GM21786 (cell line): ENCODE results near the gene CDC26.
"Not testable (repeated sequence)": the region's sequence is repeated elsewhere in the genome, so short reads cannot be mapped to it uniquely, and the experiment has no call there.

Experiments used
- ATAC-seq: cut with Tn5 transposase; IDR thresholded peaks from one replicate; pipeline ENCODE4 v1.9.1; 2021; ENCODE audit not compliant: unreplicated experiment

CDC26 gene

DNA sequence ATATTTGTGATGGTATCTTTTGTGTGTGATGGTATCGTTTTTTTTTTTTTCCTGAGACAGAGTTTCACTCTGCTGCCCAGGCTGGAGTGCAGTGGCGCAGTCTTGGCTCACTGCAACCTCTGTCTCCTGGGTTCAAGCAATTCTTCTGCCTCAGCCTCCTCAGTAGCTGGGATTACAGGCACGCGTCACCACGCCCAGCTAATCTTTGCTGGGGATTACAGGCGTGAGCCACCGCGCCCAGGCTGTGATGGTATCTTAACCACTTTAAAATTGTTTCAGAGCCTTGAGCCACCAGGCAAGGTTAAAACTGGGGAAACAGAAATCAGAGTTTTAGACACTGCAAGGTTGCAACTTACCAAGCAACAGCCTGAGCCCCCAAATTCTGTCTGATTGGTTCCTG, 20.9 kb upstream of the CDC26 start:
- not testable (repeated sequence) for ATAC-seq

DNA sequence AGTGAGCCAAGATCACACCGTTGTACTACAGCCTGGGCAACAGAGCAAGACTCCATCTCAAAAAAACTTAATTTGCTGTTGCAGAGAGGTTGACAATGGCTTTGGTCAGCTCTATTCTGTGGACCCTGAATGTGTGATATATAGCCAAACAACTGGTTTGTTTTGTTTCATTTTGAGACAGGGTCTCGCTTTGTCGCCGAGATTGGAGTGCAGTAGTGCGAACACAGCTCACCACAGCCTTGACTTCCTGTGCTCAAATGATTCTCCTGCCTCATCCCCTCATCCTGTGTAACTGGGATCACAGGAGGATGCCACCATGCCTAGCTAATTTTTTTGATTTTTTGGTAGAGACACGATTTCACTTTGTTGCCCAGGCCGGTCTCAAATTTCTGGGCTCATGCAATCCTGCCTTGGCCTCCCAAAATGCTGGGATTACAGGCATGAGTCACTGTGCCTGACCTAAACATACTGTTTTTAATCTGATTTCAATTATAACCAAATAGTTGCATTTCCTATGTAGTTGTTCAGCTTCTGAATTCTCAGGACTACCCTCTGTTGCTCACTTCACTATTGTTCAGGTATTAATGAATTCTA, 18.0 kb upstream of the CDC26 start:
- ATAC-seq: no peak

DNA sequence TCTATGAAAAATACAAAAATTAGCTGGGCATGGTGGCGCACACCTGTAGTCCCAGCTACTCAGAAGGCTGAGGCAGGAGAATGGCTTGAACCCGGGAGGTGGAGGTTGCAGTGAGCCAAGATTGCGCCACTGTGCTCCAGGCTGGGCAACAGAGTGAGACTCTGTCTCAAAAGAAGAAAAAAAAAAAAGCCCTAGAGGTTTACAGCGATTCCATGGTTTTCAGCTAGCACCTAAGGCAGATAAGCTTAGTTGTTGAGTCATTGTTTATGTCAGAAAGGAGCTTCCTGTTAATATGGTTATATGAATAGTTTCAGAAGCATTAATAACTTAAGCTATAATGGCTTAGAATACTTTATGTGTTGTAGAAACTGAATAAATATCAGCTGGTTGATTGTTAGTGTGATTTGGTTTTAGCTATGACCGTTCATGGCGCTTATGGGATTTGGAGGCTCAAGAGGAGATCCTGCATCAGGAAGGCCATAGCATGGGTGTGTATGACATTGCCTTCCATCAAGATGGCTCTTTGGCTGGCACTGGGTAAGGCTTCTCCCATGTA, 14.8 kb upstream of the CDC26 start:
- ATAC-seq: no peak

GRCh38 chr9:113289091-113289490, 13.7 kb upstream of the CDC26 start:
- no peak for ATAC-seq

GRCh38 chr9:113281356-113281755, 6.0 kb upstream of the CDC26 start:
- ATAC-seq: no peak

DNA sequence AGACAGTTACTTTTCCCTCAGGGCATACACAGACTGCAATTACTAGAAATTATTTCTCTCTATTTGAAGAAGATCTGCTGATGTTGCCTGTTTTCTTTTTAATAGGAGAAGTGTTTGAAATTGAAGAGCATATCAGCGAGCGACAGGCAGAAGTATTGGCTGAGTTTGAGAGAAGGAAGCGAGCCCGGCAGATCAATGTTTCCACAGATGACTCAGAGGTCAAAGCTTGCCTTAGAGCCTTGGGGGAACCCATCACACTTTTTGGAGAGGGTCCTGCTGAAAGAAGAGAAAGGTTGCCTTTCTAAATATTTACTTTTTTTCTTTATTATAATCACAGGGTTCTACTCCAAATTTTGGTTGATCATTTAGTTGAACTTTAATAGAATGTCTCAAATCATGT, 3.5 kb upstream of the CDC26 start:
- ATAC-seq: no peak

DNA sequence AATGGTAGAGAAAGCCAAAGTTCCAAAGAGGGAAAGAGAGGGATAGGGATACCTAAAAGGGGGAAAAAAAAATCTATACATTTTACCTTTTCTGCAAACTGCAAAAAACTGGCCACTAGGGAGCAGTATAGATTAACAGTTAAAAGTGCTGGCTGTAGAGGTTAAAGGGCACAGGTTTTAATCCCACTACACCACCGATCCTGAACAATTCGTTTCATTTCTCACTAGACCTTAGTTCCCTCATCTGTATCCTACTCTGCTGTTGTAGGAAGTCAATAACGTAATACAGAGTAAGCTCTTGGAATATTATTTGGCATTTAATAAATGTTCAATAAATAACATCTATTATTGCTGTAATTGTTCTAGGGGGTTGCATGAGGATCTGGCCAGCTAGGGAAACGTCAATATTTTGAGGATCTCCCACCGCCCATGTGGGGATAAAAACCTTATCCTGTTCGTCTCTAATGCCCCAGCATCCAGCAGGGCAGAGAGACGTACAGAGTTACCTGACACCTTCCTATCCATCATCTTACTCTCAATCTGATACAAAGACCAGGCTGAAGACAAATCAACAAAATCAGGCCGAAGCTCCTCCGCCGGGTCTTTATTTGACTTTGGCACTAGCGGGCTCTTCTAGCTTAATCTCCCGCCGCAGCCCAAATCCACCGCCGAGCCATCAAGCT, 757 bp downstream of the CDC26 start:
- ATAC-seq: peak; percentile 3

GRCh38 chr9:113269871-113270270, 5.5 kb downstream of the CDC26 start:
- no peak for ATAC-seq

GRCh38 chr9:113269355-113269754, 6.0 kb downstream of the CDC26 start:
- no peak for ATAC-seq

DNA sequence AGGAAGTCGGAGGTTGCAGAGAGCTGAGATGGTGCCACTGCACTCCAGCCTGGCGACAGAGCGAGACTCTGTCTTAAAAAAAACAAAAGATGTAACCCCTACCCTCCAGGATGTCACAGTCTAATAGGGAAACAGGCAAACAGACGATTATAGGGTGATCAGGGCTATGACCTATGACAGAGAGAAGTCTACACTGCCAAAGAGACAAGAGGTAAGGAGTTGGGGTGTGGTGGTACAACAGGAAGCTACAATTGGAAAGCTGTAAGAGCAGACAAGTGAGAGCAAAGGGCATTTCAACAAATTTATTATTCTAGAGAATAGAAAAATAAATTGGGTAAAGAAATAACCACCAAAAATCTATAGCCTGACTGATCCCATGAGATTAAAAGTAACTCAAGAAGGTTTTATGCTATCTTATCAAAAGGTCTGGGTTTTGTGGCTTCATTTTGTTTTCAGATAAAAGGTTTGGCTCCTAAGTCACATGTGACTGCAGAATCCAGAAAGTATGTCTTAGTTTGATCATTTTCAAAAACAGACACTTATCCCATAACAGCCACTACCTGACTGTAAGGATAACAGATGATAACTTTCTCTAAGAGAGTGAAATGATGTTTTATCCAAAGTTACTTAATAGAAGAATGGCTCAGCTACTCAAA, 7.3 kb downstream of the CDC26 start:
- no peak for ATAC-seq

GRCh38 chr9:113266174-113266573, 9.2 kb downstream of the CDC26 start:
- no peak for ATAC-seq

DNA sequence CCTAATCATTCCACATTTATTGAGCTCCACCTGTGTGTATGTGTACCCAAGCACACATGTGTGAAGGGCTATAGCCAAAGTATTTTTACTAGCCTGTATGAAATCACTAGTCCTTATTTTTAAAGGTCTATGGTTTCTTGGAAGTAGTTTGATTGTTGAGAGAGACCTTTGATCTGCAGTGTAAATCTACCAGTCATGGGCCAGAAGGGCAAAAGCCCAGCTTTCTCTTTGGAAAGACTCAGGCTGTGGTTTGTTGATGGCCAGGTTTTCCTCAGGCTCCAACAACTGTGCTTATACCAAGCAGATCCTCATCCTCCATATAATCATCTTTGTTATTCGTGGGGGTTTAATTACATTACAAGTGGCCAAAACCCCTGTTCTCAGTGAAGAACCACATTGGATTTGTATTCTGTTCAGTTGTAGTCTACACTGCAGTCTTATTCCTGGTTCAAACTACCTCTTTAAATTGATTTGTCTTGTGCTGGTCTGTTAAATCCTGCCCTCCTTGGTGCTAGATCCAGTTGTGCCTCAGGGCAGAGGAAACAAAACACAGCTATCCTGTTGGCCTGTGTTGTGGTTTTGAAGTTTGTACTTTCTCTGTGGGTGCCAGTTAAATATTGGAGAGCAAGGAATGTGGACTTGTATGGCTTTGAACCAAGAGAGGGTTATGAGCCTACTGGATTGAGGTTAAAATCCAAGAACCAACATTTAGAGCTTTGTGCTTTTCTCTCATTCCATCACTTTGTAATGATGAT, 13.3 kb downstream of the CDC26 start:
- ATAC-seq: no peak

GRCh38 chr9:113258282-113258681, 17.1 kb downstream of the CDC26 start:
- no peak for ATAC-seq

GRCh38 chr9:113257863-113258262, 17.5 kb downstream of the CDC26 start:
- ATAC-seq: no peak

GRCh38 chr9:113255438-113255837, 19.9 kb downstream of the CDC26 start:
- ATAC-seq: no peak

DNA sequence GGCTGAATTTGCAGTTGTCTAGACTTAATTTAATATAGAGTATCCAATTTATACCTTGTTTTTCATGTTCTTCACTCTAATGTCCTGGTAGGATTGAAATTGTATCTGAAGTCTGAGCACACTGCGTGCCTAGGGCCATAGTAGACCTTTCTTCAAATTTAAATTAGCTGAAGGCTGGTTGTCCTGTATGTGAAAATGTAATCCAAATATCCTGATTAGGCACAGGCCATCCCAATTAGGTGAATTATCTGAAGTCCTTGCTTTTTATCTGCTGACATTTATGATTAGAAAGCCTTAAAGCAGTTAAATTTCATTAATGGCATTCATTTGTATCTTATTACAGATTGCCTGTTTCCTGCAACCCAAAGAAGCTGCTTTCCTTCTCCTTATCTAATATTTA, 20.4 kb downstream of the CDC26 start:
- no peak for ATAC-seq

- no peak for ATAC-seq
Observed at GRCh38 chr9:113250807-113251206, 24.6 kb downstream of the CDC26 start.

DNA sequence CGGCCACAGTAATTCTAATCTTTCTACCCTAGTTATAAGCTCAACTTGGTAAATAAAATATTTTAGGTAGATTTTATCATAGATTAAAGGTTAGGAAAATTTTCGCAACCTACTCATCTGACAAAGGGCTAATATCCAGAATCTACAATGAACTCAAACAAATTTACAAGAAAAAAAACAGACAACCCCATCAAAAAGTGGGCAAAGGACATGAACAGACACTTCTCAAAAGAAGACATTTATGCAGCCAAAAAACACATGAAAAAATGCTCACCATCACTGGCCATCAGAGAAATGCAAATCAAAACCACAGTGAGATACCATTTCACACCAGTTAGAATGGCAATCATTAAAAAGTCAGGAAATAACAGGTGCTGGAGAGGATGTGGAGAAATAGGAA, 25.7 kb downstream of the CDC26 start:
- not testable (repeated sequence) for ATAC-seq

GRCh38 chr9:113247640-113248039, 27.7 kb downstream of the CDC26 start:
- no peak for ATAC-seq

DNA sequence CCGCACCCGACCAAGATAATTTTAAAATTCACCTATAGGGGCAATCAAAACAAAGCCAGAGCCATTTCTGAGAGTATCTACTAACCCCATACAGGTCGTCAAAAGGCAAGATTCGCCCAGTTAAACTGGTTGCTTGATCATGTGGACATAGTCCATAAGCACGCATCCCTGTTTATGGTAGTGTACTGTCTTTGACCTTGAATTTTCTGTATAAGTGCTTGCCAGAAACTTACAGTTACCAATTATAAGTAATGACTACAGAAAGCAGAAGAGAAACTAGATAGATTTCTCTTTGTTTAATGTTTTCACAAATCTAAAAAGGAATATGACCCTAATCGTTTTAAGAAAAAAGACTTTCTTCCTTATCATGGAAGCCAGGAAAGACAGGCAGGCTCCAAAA, 28.4 kb downstream of the CDC26 start:
- no peak for ATAC-seq

DNA sequence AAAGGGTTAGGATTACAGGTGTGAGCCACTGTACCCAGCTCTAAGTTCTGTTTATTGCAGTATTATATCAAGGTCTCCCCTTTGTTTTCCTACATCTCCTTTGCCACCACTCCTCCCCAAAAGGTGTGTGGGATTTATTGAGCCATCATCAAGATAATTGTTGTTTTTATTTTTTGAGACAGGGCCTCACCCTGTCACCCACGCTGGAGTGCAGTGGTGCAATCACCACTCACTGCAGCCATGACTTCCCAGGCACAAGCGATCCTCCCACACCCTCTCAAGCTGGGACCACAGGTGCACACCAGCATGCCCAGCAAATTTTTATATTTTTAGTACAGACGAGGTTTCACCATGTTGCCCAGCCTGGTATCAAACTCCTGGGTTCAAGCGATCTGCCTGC, 29.5 kb downstream of the CDC26 start:
- ATAC-seq: no peak
